ENCODE measurements around the gene CDH19. TPM values are rescaled to one million over a fixed set of nuclear protein-coding genes. Genes with fewer than 3 reads are reported as not detected.

CDH19 gene
- total RNA-seq, 1 donor from 2014 or later, result under 0.01 TPM

GRCh38 chr18:66457245-66457644, 146.6 kb downstream of the CDH19 start:
- DNase-seq (ENCODE audit: low read depth in 2 of 2), result no peak

Measured in lung microvascular endothelial cell (primary cell).